ENCODE measurements around the gene KLC1. TPM values are rescaled to one million over a fixed set of nuclear protein-coding genes. Genes with fewer than 3 reads are reported as not detected.

Gene KLC1
- total and polyA plus RNA-seq, 2 donors (not counting 1 experiment from before 2014, with no cell fraction given): 102 to 243 TPM

DNA sequence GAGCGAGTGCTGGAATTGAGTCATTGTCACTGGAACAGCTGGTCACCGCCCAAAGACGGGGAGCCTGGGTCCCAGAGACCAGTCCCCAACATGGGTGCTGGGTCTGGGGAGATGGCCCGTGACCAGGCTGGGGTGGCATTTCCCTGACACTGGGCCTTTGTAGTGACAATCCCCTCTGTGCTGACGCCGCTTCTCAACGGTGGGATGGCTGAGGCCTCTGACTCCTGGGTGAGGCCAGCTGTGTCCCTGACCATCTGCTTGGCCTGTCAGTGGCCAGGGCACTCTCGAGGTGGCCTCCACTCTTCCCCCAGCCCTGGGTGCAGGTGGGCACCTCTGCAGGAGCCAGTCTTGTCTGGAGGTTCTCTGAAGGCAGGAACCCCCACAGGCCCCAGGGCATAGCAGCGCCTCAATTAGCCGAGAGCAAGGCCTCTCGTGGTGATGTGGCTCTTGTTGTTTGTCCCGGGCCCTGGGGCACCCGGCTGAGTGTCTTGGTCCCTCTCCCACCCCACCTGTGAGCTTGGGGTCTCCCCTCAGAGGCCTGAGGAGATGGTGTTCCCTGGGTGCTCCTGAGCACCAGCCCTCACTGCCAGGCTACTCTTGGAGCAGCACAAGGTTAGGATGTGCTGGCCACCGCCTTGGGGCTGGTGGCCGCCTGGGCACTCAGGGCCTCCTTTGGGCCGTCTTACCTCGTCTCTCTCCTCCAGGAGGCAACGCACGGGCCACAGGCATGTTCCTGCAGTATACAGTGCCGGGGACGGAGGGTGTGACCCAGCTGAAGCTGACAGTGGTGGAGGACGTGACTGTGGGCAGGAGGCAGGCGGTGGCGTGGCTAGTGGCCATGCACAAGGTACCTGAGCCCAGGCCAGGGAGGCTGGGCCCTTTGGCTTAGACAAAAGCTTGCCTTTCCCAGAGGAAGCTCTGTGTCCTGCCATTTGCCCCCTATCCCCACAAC lies 103.2 kb downstream of the KLC1 start:
- H3K9me3 Mint-ChIP-seq (ENCODE audit: insufficient read depth): no peaks in the 10 kb centered on the region

More for the DNA sequence above, 103.2 kb downstream of the KLC1 start:
- Histone ChIP-seq H3K9me3 (ENCODE audit: control extremely low read depth in 1 of 3, control insufficient read depth in 2 of 3, insufficient read depth in 1 of 3, low read length in 2 of 3) (no peaks in the 10 kb centered on the region), H3K36me3 (replicated peaks in 1 of 2; ENCODE audit: control extremely low read depth in 1 of 2, control insufficient read depth in 1 of 2, extremely low read depth in 1 of 2, insufficient read depth in 2 of 2, low read length in 1 of 2) (peaks cover 0 to 13% of the 10 kb centered on the region in 2 experiments), H3K9ac (ENCODE audit: low read length) (no peak overlapping the region), H3K27ac (ENCODE audit: low read length in 2 of 2) (no peak overlapping the region), H4K20me1 (ENCODE audit: control insufficient read depth, insufficient read depth, low read length, poor library complexity, severe bottlenecking) (no peaks in the 10 kb centered on the region), H3K4me1 (ENCODE audit: control insufficient read depth in 2 of 2, insufficient read depth in 2 of 2, low read length in 2 of 2) (no peaks in the 10 kb centered on the region), H3K4me3 (ENCODE audit: control extremely low read depth in 1 of 5, extremely low read depth in 1 of 5, insufficient read depth in 1 of 5, low read depth in 2 of 5, low read length in 4 of 5) (no peak overlapping the region), H2AFZ (ENCODE audit: insufficient read depth, low read depth, low read length, poor library complexity, severe bottlenecking) (no peak overlapping the region), H3K79me2 (ENCODE audit: control insufficient read depth, insufficient read depth, low read length) (no peaks in the 10 kb centered on the region), H3K27me3 (replicated peaks in 1 of 4; ENCODE audit: control extremely low read depth in 1 of 4, control insufficient read depth in 3 of 4, insufficient read depth in 4 of 4, low read length in 3 of 4) (no peaks in the 10 kb centered on the region), H3K4me2 (replicated peaks; ENCODE audit: low read depth, low read length, poor library complexity, severe bottlenecking) (no peak overlapping the region)
- Mint-ChIP-seq H3K27ac (no peak overlapping the region), H3K4me3 (no peak overlapping the region), H3K4me1 (no peaks in the 10 kb centered on the region), H3K27me3 (no peaks in the 10 kb centered on the region)
- ChIA-PET POLR2A (no interaction called here), CTCF (interaction anchor here (0.9 kb wide), 1 partner anchor 52 kb away, joined by 3 read pairs; no protein-coding TSS in a partner anchor)
- intact Hi-C loops (cut with micrococcal nuclease): no loop called here
- TF ChIP-seq, protein P1, sequence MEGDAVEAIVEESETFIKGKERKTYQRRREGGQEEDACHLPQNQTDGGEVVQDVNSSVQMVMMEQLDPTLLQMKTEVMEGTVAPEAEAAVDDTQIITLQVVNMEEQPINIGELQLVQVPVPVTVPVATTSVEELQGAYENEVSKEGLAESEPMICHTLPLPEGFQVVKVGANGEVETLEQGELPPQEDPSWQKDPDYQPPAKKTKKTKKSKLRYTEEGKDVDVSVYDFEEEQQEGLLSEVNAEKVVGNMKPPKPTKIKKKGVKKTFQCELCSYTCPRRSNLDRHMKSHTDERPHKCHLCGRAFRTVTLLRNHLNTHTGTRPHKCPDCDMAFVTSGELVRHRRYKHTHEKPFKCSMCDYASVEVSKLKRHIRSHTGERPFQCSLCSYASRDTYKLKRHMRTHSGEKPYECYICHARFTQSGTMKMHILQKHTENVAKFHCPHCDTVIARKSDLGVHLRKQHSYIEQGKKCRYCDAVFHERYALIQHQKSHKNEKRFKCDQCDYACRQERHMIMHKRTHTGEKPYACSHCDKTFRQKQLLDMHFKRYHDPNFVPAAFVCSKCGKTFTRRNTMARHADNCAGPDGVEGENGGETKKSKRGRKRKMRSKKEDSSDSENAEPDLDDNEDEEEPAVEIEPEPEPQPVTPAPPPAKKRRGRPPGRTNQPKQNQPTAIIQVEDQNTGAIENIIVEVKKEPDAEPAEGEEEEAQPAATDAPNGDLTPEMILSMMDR (IDR thresholded peaks at IDR 0.05): no peak
- no peak for TF ChIP-seq EZH2 (IDR thresholded peaks at IDR 0.05; ENCODE audit: borderline replicate concordance, insufficient read depth, low read depth, low read length, poor library complexity, severe bottlenecking)
- WGBS (ENCODE audit: insufficient coverage): 95% methylated on average over 22 of the region's 24 CpGs
- no peak for ATAC-seq (ENCODE audit: low read depth)
- DNase-seq: no peak

All from B cell (primary cell).